ENCODE data around the gene ZNF296.

DNA sequence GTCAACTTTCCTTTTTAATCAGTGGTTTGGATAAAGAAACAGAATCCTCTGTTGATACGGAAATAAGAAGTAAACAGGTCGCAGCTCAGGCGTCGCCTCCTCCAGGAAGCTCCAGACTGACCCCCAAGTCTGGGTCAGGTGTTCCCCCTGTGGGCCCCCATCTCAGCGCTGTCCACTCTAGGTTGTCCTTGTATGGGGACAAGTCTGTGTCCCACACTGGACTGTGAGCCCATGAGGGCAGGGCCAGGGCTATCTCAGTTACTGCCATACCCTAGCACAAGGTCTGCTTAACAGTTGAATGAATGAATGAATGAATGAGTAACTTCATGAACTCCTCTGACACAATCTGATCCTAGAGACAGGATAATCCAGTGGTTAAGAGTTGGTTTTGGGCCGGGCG is 29.9 kb downstream of the ZNF296 start:
- TF ChIP-seq, protein P1, sequence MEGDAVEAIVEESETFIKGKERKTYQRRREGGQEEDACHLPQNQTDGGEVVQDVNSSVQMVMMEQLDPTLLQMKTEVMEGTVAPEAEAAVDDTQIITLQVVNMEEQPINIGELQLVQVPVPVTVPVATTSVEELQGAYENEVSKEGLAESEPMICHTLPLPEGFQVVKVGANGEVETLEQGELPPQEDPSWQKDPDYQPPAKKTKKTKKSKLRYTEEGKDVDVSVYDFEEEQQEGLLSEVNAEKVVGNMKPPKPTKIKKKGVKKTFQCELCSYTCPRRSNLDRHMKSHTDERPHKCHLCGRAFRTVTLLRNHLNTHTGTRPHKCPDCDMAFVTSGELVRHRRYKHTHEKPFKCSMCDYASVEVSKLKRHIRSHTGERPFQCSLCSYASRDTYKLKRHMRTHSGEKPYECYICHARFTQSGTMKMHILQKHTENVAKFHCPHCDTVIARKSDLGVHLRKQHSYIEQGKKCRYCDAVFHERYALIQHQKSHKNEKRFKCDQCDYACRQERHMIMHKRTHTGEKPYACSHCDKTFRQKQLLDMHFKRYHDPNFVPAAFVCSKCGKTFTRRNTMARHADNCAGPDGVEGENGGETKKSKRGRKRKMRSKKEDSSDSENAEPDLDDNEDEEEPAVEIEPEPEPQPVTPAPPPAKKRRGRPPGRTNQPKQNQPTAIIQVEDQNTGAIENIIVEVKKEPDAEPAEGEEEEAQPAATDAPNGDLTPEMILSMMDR (IDR thresholded peaks at IDR 0.05), result no peak
- no peak for TF ChIP-seq EP300 (IDR thresholded peaks at IDR 0.05)
